Measurements from ENCODE around the gene PLA2G4D. TPM values are rescaled to one million over a fixed set of nuclear protein-coding genes. Genes with fewer than 3 reads are reported as not detected.

PLA2G4D gene
- total RNA-seq, 2 experiments from 2014 or later = not detected

- H3K27ac Mint-ChIP-seq = no peak overlapping the region
- no peak for DNase-seq
- ChIA-PET CTCF (interaction anchor here (1.0 kb wide), 1 partner anchor 18 kb away, joined by 3 read pairs; no protein-coding TSS in a partner anchor), POLR2A (no interaction called here)
- no peaks in the 10 kb centered on the region for H3K4me1 Mint-ChIP-seq
- peaks cover 5% of the 10 kb centered on the region for H3K9me3 Mint-ChIP-seq (ENCODE audit: low read depth)
- H3K27me3 Mint-ChIP-seq = peaks cover 5% of the 10 kb centered on the region
- no peak overlapping the region for H3K4me3 Mint-ChIP-seq
- ATAC-seq = no peak
- intact Hi-C loops (cut with DNase I, micrococcal nuclease) = no loop called here
- H3K36me3 Mint-ChIP-seq (ENCODE audit: low read depth) = no peaks in the 10 kb centered on the region
Measured at GRCh38 chr15:42070976-42071350, 23.4 kb downstream of the PLA2G4D start.

DNA sequence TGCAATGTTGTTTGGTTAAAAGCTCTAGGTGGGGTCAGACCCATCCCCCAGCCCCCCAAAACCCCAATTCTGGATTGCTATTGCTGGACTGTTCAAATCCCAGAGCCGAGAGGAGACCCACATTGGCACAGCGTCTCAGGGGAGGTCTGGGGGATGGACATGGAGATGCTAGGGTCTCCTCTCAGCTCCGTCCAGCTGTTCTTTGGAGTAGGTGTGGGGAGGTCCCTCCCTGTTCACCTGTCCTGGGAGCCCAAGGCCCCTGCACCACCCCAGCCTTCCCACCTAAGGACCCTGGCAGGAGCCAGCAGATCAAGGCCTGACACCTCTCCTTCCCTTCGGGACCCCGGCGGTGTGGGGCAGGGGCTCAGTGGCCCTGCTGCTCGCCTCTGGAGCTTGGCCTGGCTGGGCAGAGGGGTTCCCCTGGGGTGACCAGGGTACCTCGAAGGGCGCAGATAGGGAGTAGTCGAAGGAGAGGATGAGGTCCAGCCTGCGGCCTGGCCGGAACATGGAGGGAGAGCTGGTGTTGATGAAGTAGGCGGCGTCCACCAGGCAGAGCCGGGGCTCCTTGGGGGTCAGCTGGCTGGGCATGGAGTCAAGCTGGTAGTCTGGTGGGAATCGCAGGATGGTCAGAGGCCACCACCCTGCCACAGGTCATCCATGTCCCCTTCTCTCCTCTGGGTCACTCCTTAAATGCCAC lies 23.9 kb downstream of the PLA2G4D start:
- peaks cover 5% of the 10 kb centered on the region for H3K9me3 Mint-ChIP-seq (ENCODE audit: low read depth)
- ChIA-PET POLR2A (no interaction called here), CTCF (interaction anchor here (1.0 kb wide), 1 partner anchor 18 kb away, joined by 3 read pairs; no protein-coding TSS in a partner anchor)
- H3K27me3 Mint-ChIP-seq = peaks cover 5% of the 10 kb centered on the region
- DNase-seq = no peak
- H3K4me1 Mint-ChIP-seq = no peaks in the 10 kb centered on the region
- intact Hi-C loops (cut with DNase I, micrococcal nuclease) = no loop called here
- no peak overlapping the region for H3K27ac Mint-ChIP-seq
- ATAC-seq = no peak
- no peak overlapping the region for H3K4me3 Mint-ChIP-seq
- no peaks in the 10 kb centered on the region for H3K36me3 Mint-ChIP-seq (ENCODE audit: low read depth)

DNA sequence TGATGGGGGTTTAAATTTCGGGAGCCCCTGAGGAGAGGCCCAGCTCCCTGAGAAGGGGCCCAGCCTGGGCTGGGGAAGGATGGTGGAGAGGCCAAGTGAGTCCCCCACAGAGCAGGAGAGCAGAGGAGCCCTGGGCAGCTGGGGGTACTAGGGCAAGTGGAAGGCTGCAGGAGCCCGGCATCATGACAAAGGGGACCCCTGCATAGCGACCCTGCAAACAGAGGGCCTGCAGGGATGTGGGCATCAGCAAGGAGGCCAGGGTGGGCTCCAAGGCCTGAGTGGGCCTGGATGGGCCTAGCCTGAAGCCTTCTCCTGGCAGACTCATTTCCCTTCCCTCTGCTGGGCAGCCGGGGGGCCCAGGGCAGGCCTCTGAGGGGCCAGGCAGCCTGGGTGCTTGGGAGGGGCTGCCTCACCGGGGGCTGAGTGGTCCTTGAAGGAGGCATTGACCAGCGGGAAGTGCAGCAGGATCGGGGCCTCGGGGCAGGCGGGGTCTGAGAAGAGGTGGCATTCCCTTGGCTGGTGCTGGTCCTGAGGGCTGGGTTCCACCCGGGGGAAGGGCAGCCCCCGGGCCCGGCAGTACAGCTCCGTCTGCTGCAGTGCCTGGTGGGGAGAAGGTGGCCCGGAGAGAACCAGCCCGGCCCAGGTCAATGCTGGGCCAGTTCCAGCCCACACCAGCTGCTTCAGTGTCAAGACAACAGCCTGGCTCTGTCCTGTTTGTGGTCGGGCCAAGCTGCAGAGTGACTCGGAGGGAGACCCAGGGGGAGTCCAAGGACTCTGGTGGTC lies 24.7 kb downstream of the PLA2G4D start:
- DNase-seq = no peak
- POLR2A ChIA-PET = no interaction called here
- CTCF ChIA-PET = interaction anchor here (1.0 kb wide), 2 partner anchors 17 to 68 kb away, joined by 3 to 4 read pairs; no protein-coding TSS in a partner anchor
- no peak overlapping the region for H3K4me3 Mint-ChIP-seq
- H3K27ac Mint-ChIP-seq = no peak overlapping the region
- ATAC-seq = no peak
- intact Hi-C loops (cut with DNase I, micrococcal nuclease) = no loop called here
- H3K27me3 Mint-ChIP-seq = peaks cover 5% of the 10 kb centered on the region
- H3K9me3 Mint-ChIP-seq (ENCODE audit: low read depth) = peaks cover 5% of the 10 kb centered on the region
- H3K36me3 Mint-ChIP-seq (ENCODE audit: low read depth) = no peaks in the 10 kb centered on the region
- H3K4me1 Mint-ChIP-seq = no peaks in the 10 kb centered on the region

- H3K9me3 Mint-ChIP-seq (ENCODE audit: low read depth) = peaks cover 5% of the 10 kb centered on the region
- POLR2A ChIA-PET = no interaction called here
- no peaks in the 10 kb centered on the region for H3K4me1 Mint-ChIP-seq
- no peak for ATAC-seq
- CTCF ChIA-PET = interaction anchor here (1.0 to 1.1 kb wide), 2 partner anchors 66 to 69 kb away, joined by 4 read pairs; no protein-coding TSS in a partner anchor
- intact Hi-C loops (cut with DNase I, micrococcal nuclease) = no loop called here
- no peak for DNase-seq
- no peak overlapping the region for H3K4me3 Mint-ChIP-seq
- H3K27ac Mint-ChIP-seq = no peak overlapping the region
- H3K27me3 Mint-ChIP-seq = peaks cover 7% of the 10 kb centered on the region
- no peaks in the 10 kb centered on the region for H3K36me3 Mint-ChIP-seq (ENCODE audit: low read depth)
Measured at GRCh38 chr15:42069025-42069424, 25.3 kb downstream of the PLA2G4D start.

- POLR2A ChIA-PET = no interaction called here
- H3K36me3 Mint-ChIP-seq (ENCODE audit: low read depth) = no peaks in the 10 kb centered on the region
- no peak overlapping the region for H3K27ac Mint-ChIP-seq
- H3K9me3 Mint-ChIP-seq (ENCODE audit: low read depth) = peaks cover 5% of the 10 kb centered on the region
- H3K27me3 Mint-ChIP-seq = peaks cover 9% of the 10 kb centered on the region
- ATAC-seq = no peak
- no peak for DNase-seq
- no peaks in the 10 kb centered on the region for H3K4me1 Mint-ChIP-seq
- CTCF ChIA-PET = interaction anchor here (1.0 to 1.1 kb wide), 2 partner anchors 66 to 69 kb away, joined by 4 read pairs; no protein-coding TSS in a partner anchor
- H3K4me3 Mint-ChIP-seq = no peak overlapping the region
- intact Hi-C loops (cut with DNase I, micrococcal nuclease) = no loop called here
Measured at GRCh38 chr15:42068601-42069000, 25.8 kb downstream of the PLA2G4D start.

- H3K4me3 Mint-ChIP-seq = no peak overlapping the region
- DNase-seq (no peak), ATAC-seq (no peak)
- ChIA-PET CTCF (interaction anchor here (0.6 to 2.4 kb wide), 10 partner anchors 10 to 94 kb away, joined by 3 to 10 read pairs (median 4); no protein-coding TSS in a partner anchor), POLR2A (no interaction called here)
- H3K27me3 Mint-ChIP-seq = peaks cover 9% of the 10 kb centered on the region
- H3K36me3 Mint-ChIP-seq (ENCODE audit: low read depth) = no peaks in the 10 kb centered on the region
- no peak overlapping the region for H3K27ac Mint-ChIP-seq
- H3K4me1 Mint-ChIP-seq = no peaks in the 10 kb centered on the region
- intact Hi-C loops (cut with DNase I, micrococcal nuclease) = loop anchor here (1.0 to 2.0 kb wide), 2 partner anchors 70 kb away; no protein-coding TSS in a partner anchor
- H3K9me3 Mint-ChIP-seq (ENCODE audit: low read depth) = peaks cover 5% of the 10 kb centered on the region
Measured at GRCh38 chr15:42066764-42067415, 27.5 kb downstream of the PLA2G4D start.

- no peak overlapping the region for H3K4me3 Mint-ChIP-seq
- H3K27me3 Mint-ChIP-seq = peaks cover 9% of the 10 kb centered on the region
- ATAC-seq = no peak
- H3K9me3 Mint-ChIP-seq (ENCODE audit: low read depth) = peaks cover 5% of the 10 kb centered on the region
- POLR2A ChIA-PET = interaction anchor here (0.6 kb wide), 1 partner anchor 15 kb away, joined by 7 read pairs; no protein-coding TSS in a partner anchor
- no peaks in the 10 kb centered on the region for H3K4me1 Mint-ChIP-seq
- DNase-seq = no peak
- CTCF ChIA-PET = interaction anchor here (0.6 to 2.4 kb wide), 11 partner anchors 11 to 140 kb away, joined by 3 to 10 read pairs (median 3); no protein-coding TSS in a partner anchor
- no peak overlapping the region for H3K27ac Mint-ChIP-seq
- no peaks in the 10 kb centered on the region for H3K36me3 Mint-ChIP-seq (ENCODE audit: low read depth)
- intact Hi-C loops (cut with DNase I, micrococcal nuclease) = no loop called here
Measured at GRCh38 chr15:42065468-42065867, 28.9 kb downstream of the PLA2G4D start.

GRCh38 chr15:42065033-42065432 lies 29.3 kb downstream of the PLA2G4D start:
- H3K4me1 Mint-ChIP-seq = no peaks in the 10 kb centered on the region
- DNase-seq = no peak
- H3K27me3 Mint-ChIP-seq = peaks cover 9% of the 10 kb centered on the region
- intact Hi-C loops (cut with DNase I, micrococcal nuclease) = no loop called here
- no peak for ATAC-seq
- peaks cover 5% of the 10 kb centered on the region for H3K9me3 Mint-ChIP-seq (ENCODE audit: low read depth)
- no peaks in the 10 kb centered on the region for H3K36me3 Mint-ChIP-seq (ENCODE audit: low read depth)
- H3K4me3 Mint-ChIP-seq = no peak overlapping the region
- CTCF ChIA-PET = interaction anchor here (0.7 to 2.4 kb wide), 10 partner anchors 11 to 140 kb away, joined by 3 to 10 read pairs (median 3); no protein-coding TSS in a partner anchor
- POLR2A ChIA-PET = interaction anchor here (0.6 kb wide), 1 partner anchor 14 kb away, joined by 7 read pairs; no protein-coding TSS in a partner anchor
- H3K27ac Mint-ChIP-seq = no peak overlapping the region

- H3K27me3 Mint-ChIP-seq = peaks cover 9% of the 10 kb centered on the region
- intact Hi-C loops (cut with DNase I, micrococcal nuclease) = no loop called here
- no peak overlapping the region for H3K4me3 Mint-ChIP-seq
- H3K4me1 Mint-ChIP-seq = no peaks in the 10 kb centered on the region
- POLR2A ChIA-PET = no interaction called here
- ATAC-seq (no peak), DNase-seq (no peak)
- no peak overlapping the region for H3K27ac Mint-ChIP-seq
- peaks cover 5% of the 10 kb centered on the region for H3K9me3 Mint-ChIP-seq (ENCODE audit: low read depth)
- CTCF ChIA-PET = interaction anchor here (1.2 to 2.4 kb wide), 3 partner anchors 55 to 75 kb away, joined by 3 to 8 read pairs (median 7); no protein-coding TSS in a partner anchor
- H3K36me3 Mint-ChIP-seq (ENCODE audit: low read depth) = no peaks in the 10 kb centered on the region
Measured at GRCh38 chr15:42064271-42064670, 30.1 kb downstream of the PLA2G4D start.

GRCh38 chr15:42063122-42063848 lies 31.1 kb downstream of the PLA2G4D start:
- DNase-seq (no peak), ATAC-seq (no peak)
- Mint-ChIP-seq H3K9me3 (ENCODE audit: low read depth) (peaks cover 5% of the 10 kb centered on the region), H3K36me3 (ENCODE audit: low read depth) (no peaks in the 10 kb centered on the region), H3K27ac (no peak overlapping the region), H3K27me3 (peaks cover 9% of the 10 kb centered on the region), H3K4me3 (no peak overlapping the region), H3K4me1 (no peaks in the 10 kb centered on the region)
- ChIA-PET POLR2A (interaction anchor here (0.6 kb wide), 1 partner anchor 122 kb away, joined by 3 read pairs; no protein-coding TSS in a partner anchor), CTCF (interaction anchor here (0.7 to 1.9 kb wide), 8 partner anchors 11 to 210 kb away, joined by 3 to 11 read pairs (median 4); partner anchors contain the start of genes GANC and TMEM87A)
- intact Hi-C loops (cut with DNase I, micrococcal nuclease) = no loop called here
